Vein endothelial cell (primary cell): Measurements from ENCODE around the gene XRCC4. TPM values are rescaled to one million over a fixed set of nuclear protein-coding genes. Genes with fewer than 3 reads are reported as not detected.
A peak's percentile ranks its signal among the peaks of the same experiment; 100 is the strongest.

Source experiments
- small RNA-seq: library from RNA; depleted of rRNA; stranded (forward); fragments of <200 nt; gene quantifications from one replicate; pipeline ENCODE3, GENCODE V24; 2012
- total RNA-seq: library from RNA; depleted of rRNA; stranded (reverse); fragments of >200 nt; gene quantifications from 2 replicates; pipeline ENCODE4 v1.2.3, GENCODE V29; 2012

Gene XRCC4
- total RNA-seq: 7.5 and 10.1 TPM in 2 replicates

DNA sequence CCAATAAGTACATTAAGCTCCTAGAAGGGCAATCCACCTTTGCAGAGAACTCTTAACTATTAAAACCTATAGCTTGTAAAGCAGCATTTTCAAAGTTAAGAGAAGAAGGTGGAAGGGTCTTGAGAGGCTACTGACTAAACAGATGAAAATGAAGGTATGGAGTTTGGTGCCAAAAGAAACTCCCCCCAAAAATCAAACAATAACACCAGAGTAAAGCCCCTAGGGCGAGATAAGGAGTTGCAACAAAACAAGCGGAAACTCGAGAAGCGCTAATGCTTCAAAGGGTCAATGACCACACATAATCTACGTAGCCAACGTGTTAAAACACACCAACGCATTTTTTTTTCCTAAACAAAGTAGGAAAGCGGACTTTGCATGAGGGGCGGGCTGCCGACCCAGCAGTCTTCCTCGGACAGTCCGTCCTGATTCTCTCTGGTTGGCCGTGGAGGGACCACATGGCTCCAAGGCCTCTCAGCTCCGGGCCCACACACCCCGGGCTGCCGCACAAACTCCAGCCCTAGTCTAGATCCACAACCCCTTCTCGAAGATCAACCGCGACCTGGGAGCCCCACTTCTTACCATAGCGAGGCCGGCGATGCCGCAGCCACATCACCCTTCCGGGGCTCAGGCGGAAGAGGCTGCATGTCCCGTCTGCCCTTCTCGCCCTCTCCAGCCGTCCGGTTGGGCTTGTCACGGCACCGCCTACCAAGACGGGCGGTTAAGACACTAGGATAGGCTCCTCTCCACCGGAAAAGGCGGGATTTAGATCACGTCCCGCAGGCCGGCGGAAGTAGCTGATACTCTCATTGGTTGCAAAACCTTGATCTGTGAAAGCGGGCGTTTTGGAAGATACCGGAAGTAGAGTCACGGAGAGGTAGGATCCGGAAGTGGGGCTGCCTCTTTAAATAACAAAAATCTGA, at the start of gene XRCC4, which contains the start of gene TMEM167A:
XRCC4 (plus strand) TSS at position 806 of the 920 bp plus-strand sequence. CDS start 27,373 bp downstream, outside the sequence.
TMEM167A (minus strand) TSS at position 653 of the 920 bp plus-strand sequence; CDS start at position 582, 71 bp downstream.

Small RNA genes within 50 kb of the gene (small RNA-seq; reads per million reads assigned to genes)
- 49.3 reads per million, percentile 98 among the genes with 10 or more reads in this experiment for gene SCARNA18

Other genes with a start within 250 kb of the XRCC4 start
- gene TMEM167A, start 153 bp upstream of the XRCC4 start, total RNA-seq: 49.3 and 57.5 TPM in 2 replicates